Measurements from ENCODE around the gene ZCCHC10. TPM values are rescaled to one million over a fixed set of nuclear protein-coding genes. Genes with fewer than 3 reads are reported as not detected.
A peak's percentile ranks its signal among the peaks of the same experiment; 100 is the strongest.
"Not testable (repeated sequence)": the region's sequence is repeated elsewhere in the genome, so short reads cannot be mapped to it uniquely, and the experiment has no call there.

ZCCHC10 gene
- total RNA-seq, 2 experiments from 2014 or later: 31.2 to 33.5 TPM

DNA sequence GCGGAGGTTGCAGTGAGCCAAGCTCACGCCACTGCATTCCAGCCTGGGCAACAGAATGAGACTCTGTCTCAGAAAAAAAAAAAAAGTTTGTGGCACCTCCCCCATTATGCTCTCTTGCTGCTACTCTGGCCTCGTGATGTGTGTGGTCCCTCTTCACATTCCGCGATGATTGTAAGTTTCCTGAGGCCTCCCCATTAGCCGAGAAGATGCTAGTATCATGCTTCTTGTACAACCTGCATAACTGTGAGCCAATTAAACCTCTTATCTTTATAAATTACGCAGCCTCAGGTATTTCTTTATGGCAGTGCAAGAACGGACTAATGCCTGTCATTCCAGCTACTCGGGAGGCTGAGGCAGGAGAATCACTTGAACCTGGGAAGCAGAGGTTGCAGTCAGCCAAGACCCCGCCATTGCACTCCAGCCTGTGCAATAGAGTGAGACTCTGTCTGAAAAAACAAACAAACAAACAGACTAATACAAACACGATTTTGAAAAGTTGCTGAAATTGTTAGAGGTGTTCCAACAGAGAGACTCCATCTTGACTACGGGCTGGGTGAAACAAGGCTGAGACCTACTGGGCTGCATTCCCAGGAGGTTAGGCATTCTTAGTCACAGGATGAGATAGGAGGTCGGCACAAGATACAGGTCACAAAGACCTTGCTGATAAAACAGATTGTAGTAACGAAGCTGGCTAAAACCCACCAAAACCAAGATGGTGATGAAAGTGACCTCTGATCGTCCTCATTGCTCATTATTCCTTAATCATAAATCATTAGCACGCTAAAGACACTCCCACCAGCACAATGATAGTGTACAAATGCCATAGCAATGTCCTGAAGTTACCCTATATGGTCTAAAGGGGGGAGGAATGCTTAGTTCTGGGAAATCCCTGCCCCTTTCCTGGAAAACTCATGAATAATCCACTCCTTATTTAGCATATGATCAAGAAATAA is 54.6 kb downstream of the ZCCHC10 start:
- DNase-seq: no peak
- Mint-ChIP-seq H3K4me1 (no peaks in the 10 kb centered on the region), H3K9me3 (peaks cover 2% of the 10 kb centered on the region), H3K27ac (no peak overlapping the region), H3K36me3 (peaks cover under 1% of the 10 kb centered on the region), H3K4me3 (no peak overlapping the region), H3K27me3 (no peaks in the 10 kb centered on the region)

DNA sequence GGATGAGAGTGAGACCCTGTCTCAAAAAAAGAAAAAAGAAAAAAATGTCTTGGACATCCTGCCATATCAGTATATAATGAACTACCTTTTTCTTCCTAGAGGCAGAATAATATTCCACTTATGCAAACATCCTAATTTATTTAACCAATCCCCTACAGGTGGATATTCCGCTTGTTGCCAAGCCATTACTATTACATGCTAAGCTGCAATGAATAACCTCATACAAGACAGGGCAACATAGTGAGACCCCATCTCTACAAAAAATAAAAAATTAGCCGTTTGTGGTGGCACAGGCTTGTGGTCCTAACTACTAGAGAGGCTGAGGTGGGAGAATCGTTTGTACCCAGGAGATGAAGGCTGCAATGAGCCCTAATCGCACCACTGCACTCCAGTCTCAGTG is 61.2 kb downstream of the ZCCHC10 start:
- no peak for DNase-seq
- peaks cover 4% of the 10 kb centered on the region for H3K36me3 Mint-ChIP-seq
- peaks cover 16% of the 10 kb centered on the region for H3K4me1 Mint-ChIP-seq
- no peaks in the 10 kb centered on the region for H3K27me3 Mint-ChIP-seq
- no peaks in the 10 kb centered on the region for H3K9me3 Mint-ChIP-seq
- no peak overlapping the region for H3K4me3 Mint-ChIP-seq
- H3K27ac Mint-ChIP-seq: no peak overlapping the region

DNA sequence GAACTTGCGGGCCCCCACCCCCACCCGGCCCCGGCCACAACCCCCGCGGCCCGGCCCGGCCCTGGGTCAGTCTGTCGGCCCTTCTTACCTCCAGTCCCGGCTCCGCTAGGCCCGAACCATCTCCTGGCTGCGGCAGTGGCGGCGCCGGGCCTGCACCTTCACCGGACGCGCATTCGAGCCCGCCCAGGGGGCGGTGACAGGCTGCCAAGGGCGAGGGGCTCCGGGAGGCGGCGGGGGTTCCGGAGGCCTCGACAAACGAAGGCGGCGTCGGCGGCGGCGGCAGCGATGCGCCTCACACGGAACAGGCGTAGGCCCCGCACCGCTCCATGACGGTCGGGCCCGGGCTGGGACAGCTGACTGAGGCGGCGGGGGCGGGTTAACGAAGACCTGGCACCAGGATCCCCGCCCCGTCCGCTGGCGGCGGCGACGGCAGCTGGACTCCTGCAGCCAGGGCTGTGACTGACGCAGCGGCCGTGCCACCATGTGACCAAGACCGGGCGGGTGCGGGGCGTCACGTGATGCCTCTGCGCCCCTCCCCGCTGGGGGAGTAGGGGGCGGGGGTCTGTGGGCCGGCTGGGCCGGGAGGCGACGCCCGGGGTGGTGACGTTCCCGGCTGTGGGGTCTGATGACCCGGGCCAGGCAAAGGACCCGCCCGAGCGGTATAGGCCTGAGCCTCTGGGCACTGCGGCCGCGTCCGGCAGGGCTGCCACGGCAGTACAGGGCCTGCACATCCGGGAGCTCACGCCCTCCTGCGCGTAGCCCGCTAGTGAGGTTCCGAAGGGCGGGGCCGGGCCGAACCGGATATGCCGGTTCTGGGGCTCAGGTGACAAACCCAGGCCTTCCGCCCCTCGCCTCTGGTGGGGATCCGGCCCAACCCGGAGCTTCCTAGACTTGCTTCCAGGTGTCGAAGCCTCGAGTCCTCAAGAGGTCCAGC is 62.9 kb downstream of the ZCCHC10 start, which contains the start of gene AFF4:
Gene AFF4 (minus strand): TSS at position 464 of the 934 bp plus-strand sequence. CDS start 26,445 bp downstream, outside the sequence.
- Mint-ChIP-seq H3K36me3 (peaks cover 13% of the 10 kb centered on the region), H3K27ac (peak within 1 kb of the TSS; percentile 98), H3K9me3 (no peaks in the 10 kb centered on the region), H3K27me3 (no peaks in the 10 kb centered on the region), H3K4me3 (peak within 1 kb of the TSS; percentile 96), H3K4me1 (peaks cover 25% of the 10 kb centered on the region)
- peak; percentile 91 for DNase-seq

DNA sequence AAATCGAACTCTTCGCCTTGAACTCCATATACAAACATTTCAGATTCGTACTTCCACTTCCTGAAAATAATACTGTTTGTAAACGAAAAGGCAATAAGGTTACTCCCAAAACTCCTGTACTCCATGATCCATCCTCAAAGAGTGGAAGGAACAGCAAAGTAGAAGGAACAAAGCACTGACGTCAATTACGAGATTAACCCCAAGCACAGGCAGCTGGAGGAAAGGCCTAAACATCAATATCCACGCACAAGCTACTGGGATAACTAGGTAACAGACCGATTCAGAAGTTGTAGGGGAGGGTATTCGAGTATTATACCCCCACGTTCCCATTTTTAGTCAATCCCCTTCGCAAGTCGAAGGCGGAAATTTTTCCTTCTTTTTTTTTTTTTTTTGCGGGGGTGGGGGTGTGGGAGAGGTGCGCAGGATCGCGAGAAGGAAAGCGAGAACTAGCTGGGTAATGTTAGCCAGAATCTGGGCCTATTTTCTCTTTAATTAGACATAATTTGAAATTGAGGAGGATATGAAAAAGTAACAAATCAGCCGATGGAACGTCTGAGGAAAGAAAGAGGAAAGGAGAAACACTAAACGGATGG is 63.8 kb downstream of the ZCCHC10 start:
- no peaks in the 10 kb centered on the region for H3K9me3 Mint-ChIP-seq
- peak; percentile 15 for DNase-seq
- H3K27ac Mint-ChIP-seq: peak overlapping the region; percentile 98
- no peaks in the 10 kb centered on the region for H3K27me3 Mint-ChIP-seq
- H3K4me1 Mint-ChIP-seq: peaks cover 28% of the 10 kb centered on the region
- H3K4me3 Mint-ChIP-seq: peak overlapping the region; percentile 96
- H3K36me3 Mint-ChIP-seq: peaks cover 16% of the 10 kb centered on the region

DNA sequence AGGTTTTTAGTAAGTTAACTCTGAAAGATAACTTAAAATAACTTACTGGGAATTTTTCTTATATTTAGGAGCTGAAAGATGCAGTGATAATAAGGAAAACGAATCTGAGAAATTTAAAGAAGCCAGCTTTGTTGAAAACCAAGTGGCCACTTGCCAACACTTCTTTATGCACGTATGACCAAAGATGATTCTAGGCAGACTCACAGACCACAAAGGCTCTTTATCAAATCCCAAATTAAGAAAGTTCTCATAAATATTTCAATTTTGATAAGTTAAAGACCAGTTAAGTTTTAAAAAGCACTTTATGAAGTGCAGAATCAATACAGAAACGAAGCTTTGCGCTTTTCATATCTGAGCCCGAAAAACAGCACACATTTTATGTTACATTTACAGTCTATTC is 64.5 kb downstream of the ZCCHC10 start:
- no peak for DNase-seq
- Mint-ChIP-seq H3K36me3 (peaks cover 16% of the 10 kb centered on the region), H3K4me1 (peaks cover 28% of the 10 kb centered on the region), H3K27me3 (no peaks in the 10 kb centered on the region), H3K4me3 (peak overlapping the region; percentile 96), H3K9me3 (no peaks in the 10 kb centered on the region), H3K27ac (peak overlapping the region; percentile 98)

DNA sequence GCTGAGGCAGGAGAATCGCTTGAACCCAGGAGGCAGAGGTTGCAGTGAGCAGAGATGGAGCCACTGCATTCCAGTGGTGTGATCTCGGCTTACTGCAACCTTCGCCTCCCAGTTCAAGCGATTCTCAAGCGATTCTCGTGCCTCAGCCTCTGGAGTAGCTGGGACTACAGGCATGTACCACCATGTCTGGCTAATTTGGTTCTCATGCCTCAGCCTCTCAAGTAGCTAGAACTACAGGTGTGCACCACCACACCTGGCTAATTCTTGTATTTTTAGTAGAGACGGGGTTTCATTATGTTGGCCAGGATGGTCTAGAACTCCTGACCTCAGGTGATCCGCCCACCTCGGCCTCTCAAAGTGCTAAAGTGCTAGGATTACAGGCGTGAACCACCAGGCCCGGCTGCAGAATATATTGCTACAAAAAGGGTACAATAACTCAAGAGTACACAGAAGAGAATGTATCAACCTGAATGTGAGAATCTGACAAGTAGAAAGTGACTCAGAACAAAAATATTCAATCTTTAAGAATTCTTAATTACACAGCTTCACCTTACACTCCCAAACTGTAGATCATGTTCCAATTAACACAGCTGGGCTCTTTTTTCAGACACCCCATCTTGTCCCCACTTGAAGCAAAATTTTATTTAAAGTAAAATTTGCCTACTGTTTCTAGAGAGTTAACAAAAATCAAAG is 65.1 kb downstream of the ZCCHC10 start:
- H3K4me1 Mint-ChIP-seq: peaks cover 28% of the 10 kb centered on the region
- not testable (repeated sequence) for H3K27me3 Mint-ChIP-seq, H3K9me3 Mint-ChIP-seq, DNase-seq, H3K27ac Mint-ChIP-seq
- H3K36me3 Mint-ChIP-seq: peaks cover 16% of the 10 kb centered on the region
- peak overlapping the region; percentile 96 for H3K4me3 Mint-ChIP-seq

DNA sequence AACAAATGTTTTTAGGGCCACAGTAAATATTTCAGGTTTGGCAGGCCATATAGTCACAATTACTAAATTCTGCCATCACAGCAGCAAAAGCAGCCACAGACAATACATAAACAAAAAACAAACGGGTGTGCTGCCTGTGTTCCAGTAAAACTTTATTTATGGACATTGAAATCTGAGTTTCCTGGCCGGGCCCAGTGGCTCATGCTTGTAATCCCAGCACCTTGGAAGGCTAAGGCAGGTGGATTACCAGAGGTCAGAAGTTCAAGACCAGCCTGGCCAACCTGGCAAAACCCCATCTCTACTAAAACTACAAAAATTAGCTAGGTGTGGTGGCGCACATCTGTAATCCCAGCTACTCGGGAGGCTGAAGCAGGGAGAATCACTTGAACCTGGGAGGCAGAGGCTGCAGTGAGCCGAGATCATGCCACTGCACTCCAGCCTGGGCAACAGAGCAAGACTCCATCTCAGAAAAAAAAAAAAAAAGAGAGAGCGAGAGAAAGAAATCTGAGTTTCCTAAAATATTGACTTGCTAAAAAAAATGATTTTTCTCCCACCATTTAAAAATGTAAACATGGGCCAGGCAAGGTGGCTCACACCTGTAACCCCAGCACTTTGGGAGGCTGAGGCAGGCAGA is 70.1 kb downstream of the ZCCHC10 start:
- DNase-seq, H3K4me3 Mint-ChIP-seq, H3K9me3 Mint-ChIP-seq, H3K27ac Mint-ChIP-seq, H3K27me3 Mint-ChIP-seq: not testable (repeated sequence)
- H3K36me3 Mint-ChIP-seq: peaks cover 28% of the 10 kb centered on the region
- H3K4me1 Mint-ChIP-seq: peaks cover 43% of the 10 kb centered on the region

DNA sequence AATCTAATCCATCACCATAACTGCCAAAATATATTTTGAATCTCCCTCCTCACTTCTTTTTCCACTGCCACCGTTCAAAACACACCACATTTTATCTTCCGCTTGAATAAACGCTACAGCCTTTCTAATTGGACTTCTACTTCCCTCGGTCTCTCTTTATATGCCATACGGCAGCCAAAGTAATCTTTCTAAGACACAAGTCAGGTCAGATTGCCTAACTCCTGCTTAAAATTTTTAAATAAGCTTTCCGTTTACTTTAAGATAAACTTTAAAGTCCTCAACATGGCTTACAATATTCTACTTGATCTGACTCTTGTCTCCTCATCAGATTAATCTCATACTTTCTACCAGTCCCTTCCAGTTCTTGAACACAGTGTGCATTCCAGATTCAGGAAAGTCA is 72.6 kb downstream of the ZCCHC10 start:
- no peaks in the 10 kb centered on the region for H3K9me3 Mint-ChIP-seq
- DNase-seq: no peak
- H3K27me3 Mint-ChIP-seq: no peaks in the 10 kb centered on the region
- peaks cover 31% of the 10 kb centered on the region for H3K36me3 Mint-ChIP-seq
- H3K27ac Mint-ChIP-seq: no peak overlapping the region
- peaks cover 35% of the 10 kb centered on the region for H3K4me1 Mint-ChIP-seq
- no peak overlapping the region for H3K4me3 Mint-ChIP-seq

DNA sequence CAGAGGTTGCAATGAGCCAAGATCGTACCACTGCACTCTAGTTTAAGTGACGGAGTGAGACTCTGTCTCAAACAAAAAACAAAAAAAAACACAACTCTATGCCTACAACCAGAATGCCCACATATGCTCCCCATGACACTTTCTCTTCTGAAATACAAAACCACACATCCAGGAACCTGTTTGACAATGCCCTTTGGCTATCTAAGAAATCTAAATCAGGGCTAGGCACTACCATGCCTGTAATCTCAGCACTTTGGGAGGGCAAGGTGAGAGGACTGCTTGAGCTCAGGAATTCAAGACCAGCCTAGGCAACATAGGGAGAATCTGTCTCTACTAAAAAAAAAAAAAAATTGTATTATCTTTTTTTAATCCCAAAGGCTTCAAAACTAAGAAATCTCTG is 73.5 kb downstream of the ZCCHC10 start:
- Mint-ChIP-seq H3K4me3 (no peak overlapping the region), H3K4me1 (peaks cover 34% of the 10 kb centered on the region), H3K36me3 (peaks cover 29% of the 10 kb centered on the region), H3K27me3 (no peaks in the 10 kb centered on the region), H3K27ac (no peak overlapping the region), H3K9me3 (no peaks in the 10 kb centered on the region)
- DNase-seq: no peak

DNA sequence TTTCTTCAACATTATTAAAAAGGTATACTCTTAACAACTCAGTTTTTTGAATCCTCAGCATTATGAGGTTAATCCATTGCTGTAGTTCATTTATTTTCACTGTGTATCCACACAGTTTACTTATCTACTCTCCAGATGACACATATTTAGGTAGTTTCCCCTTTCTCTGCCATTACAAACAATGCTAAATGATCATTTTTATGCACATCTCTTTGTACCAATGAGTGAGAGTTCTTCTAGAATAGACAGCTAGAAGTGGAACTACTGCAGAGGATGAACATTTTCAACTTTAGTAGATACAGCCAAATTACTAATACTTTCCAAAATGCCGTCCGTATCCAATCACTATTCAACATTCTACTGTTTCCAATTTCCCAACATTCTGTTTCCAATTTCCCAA is 74.5 kb downstream of the ZCCHC10 start:
- no peaks in the 10 kb centered on the region for H3K9me3 Mint-ChIP-seq
- H3K27me3 Mint-ChIP-seq: no peaks in the 10 kb centered on the region
- peaks cover 31% of the 10 kb centered on the region for H3K36me3 Mint-ChIP-seq
- H3K4me1 Mint-ChIP-seq: peaks cover 38% of the 10 kb centered on the region
- H3K27ac Mint-ChIP-seq: no peak overlapping the region
- H3K4me3 Mint-ChIP-seq: no peak overlapping the region
- DNase-seq: no peak

DNA sequence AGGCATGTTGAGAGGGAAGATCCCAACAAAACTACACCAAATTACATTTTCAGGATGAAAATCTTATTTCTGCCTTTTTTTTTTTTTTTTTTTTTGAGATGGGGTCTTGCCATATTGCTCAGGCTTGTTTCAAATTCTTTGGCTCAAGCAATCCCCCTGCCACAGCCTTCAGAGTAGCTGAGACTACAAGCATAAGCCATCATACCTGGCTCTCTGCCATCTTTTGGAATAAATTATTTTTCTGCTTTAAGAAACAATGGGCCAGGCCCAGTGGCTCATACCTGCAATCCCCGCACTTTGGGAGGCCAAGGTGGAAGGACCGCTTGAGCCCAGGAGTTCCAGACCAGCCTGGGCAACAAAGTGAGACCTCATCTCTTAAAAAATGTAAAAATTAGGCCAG is 77.2 kb downstream of the ZCCHC10 start:
- H3K27ac Mint-ChIP-seq: no peak overlapping the region
- no peak for DNase-seq

DNA sequence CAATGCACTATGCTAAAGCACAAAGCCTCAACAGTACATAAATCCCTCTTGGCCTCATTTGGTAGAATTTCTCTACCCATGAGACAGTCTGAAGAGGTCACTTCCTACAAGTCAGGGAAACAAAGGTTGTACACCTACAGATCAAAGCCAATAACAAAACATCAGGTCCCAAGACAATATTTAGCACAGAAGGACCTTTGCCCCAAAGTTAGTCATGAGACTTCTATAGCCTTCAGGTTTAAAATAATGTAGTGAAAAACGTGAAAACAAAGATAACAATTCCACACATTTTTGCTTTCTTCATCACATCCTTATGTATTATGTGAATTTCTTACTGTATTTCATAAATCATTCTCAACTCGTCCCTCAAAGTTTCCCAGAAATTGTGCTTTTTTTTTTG is 78.7 kb downstream of the ZCCHC10 start:
- Mint-ChIP-seq H3K4me3 (no peak overlapping the region), H3K36me3 (peaks cover 30% of the 10 kb centered on the region), H3K27me3 (no peaks in the 10 kb centered on the region), H3K9me3 (no peaks in the 10 kb centered on the region), H3K27ac (no peak overlapping the region), H3K4me1 (peaks cover 45% of the 10 kb centered on the region)
- no peak for DNase-seq

More for the DNA sequence above, 77.2 kb downstream of the ZCCHC10 start:
- H3K27me3 Mint-ChIP-seq: no peaks in the 10 kb centered on the region
- no peaks in the 10 kb centered on the region for H3K9me3 Mint-ChIP-seq
- no peak overlapping the region for H3K4me3 Mint-ChIP-seq
- peaks cover 26% of the 10 kb centered on the region for H3K36me3 Mint-ChIP-seq
- H3K4me1 Mint-ChIP-seq: peaks cover 47% of the 10 kb centered on the region

Data from activated naive CD8-positive, alpha-beta T cell treated with anti-CD3 and anti-CD28 coated beads for 36 hours (primary cell).